Mucosa of gallbladder (tissue), 1 donor: Measurements from ENCODE around the gene ETV4. TPM values are rescaled to one million over a fixed set of nuclear protein-coding genes. Genes with fewer than 3 reads are reported as not detected.

Experiments used
- DNase-seq: peaks from one replicate; pipeline ENCODE4 v3.0.0-alpha.2; 2020; ENCODE audit warnings: low spot score
- total RNA-seq: library from RNA; stranded (reverse); gene quantifications from one replicate; pipeline ENCODE4 v1.2.1, GENCODE V29; 2021
- donor health status: DM: no; HTN: no; CAD: no.

Gene ETV4
- total RNA-seq, 1 donor from 2014 or later: 47.6 TPM

GRCh38 chr17:43545383-43545632 is 832 bp downstream of the ETV4 start:
- no peak for DNase-seq

- DNase-seq: no peak
These were observed 2.2 kb downstream of the ETV4 start for GRCh38 chr17:43543771-43544575.

- no peak for DNase-seq
These were observed 2.8 kb downstream of the ETV4 start for GRCh38 chr17:43543300-43543699.

GRCh38 chr17:43542859-43543258 is 3.3 kb downstream of the ETV4 start:
- DNase-seq: no peak

- DNase-seq: no peak
These were observed 5.1 kb downstream of the ETV4 start for GRCh38 chr17:43540821-43541674.

- no peak for DNase-seq
These were observed 9.7 kb downstream of the ETV4 start for GRCh38 chr17:43536236-43536992.

- no peak for DNase-seq
These were observed 11.2 kb downstream of the ETV4 start for GRCh38 chr17:43534909-43535308.

GRCh38 chr17:43533699-43534098 is 12.4 kb downstream of the ETV4 start:
- no peak for DNase-seq

GRCh38 chr17:43532581-43532980 is 13.6 kb downstream of the ETV4 start:
- DNase-seq: peak; percentile 45

GRCh38 chr17:43531955-43532354 is 14.2 kb downstream of the ETV4 start:
- DNase-seq: no peak

GRCh38 chr17:43531082-43531378 is 15.1 kb downstream of the ETV4 start:
- no peak for DNase-seq

- peak; percentile 42 for DNase-seq
These were observed 15.7 kb downstream of the ETV4 start for GRCh38 chr17:43530288-43531081.

- no peak for DNase-seq
These were observed 16.2 kb downstream of the ETV4 start for GRCh38 chr17:43529947-43530287.

- no peak for DNase-seq
These were observed 16.9 kb downstream of the ETV4 start for GRCh38 chr17:43528988-43529814.

- DNase-seq: no peak
These were observed 17.7 kb downstream of the ETV4 start for GRCh38 chr17:43528319-43528987.

GRCh38 chr17:43526886-43527648 is 19.1 kb downstream of the ETV4 start:
- DNase-seq: no peak

GRCh38 chr17:43524945-43525575 is 21.1 kb downstream of the ETV4 start:
- DNase-seq: no peak

- no peak for DNase-seq
These were observed 24.8 kb downstream of the ETV4 start for GRCh38 chr17:43521389-43521788.
